ENCODE results near the gene POLD3. TPM values are rescaled to one million over a fixed set of nuclear protein-coding genes. Genes with fewer than 3 reads are reported as not detected.
A peak's percentile ranks its signal among the peaks of the same experiment; 100 is the strongest.

Gene POLD3
- total RNA-seq, 1 experiment from 2014 or later: 18.9 TPM

- Histone ChIP-seq H3K36me3 (ENCODE audit: control insufficient read depth in 1 of 2, insufficient read depth in 2 of 2, low read length in 2 of 2) (peaks cover 2 to 24% of the 10 kb centered on the region in 2 experiments; a peak in 1 of 4 replicates), H3K9me2 (ENCODE audit: insufficient read depth) (no peaks in the 10 kb centered on the region), H3K27me3 (ENCODE audit: insufficient read depth, low read length) (no peaks in the 10 kb centered on the region), H2AFZ (ENCODE audit: low read depth, low read length, poor library complexity, severe bottlenecking) (no peak overlapping the region), H3K9ac (ENCODE audit: low read length) (no peak overlapping the region), H3K27ac (ENCODE audit: low read depth, low read length) (peak overlapping the region; percentile 33; the same call in 1 of the 2 replicates), H3K79me2 (ENCODE audit: insufficient read depth, low read length) (no peaks in the 10 kb centered on the region), H3K9me3 (ENCODE audit: control insufficient read depth in 1 of 2, insufficient read depth in 1 of 2, low read depth in 1 of 2, low read length in 2 of 2) (no peaks in the 10 kb centered on the region), H4K20me1 (ENCODE audit: insufficient read depth) (0 out of 2 replicates have a peak, but pooled peaks cover 2% of the 10 kb centered on the region), H3K4me2 (ENCODE audit: low read length) (peak overlapping the region; percentile 44), H3K4me1 (ENCODE audit: control insufficient read depth in 1 of 2, insufficient read depth in 2 of 2, low read length in 2 of 2) (peaks cover 47 to 64% of the 10 kb centered on the region in 2 experiments), H3K4me3 (replicated peaks in 1 of 2; ENCODE audit: low read depth in 1 of 2, low read length in 2 of 2) (no peak overlapping the region)
- BruUV-seq (replicated peaks): no TSS peak
- ATAC-seq (no peak), DNase-seq (ENCODE audit: low read depth, low spot score) (no peak)
- intact Hi-C loops (cut with micrococcal nuclease): loop anchor here (5.0 kb wide), 1 partner anchor 104 kb away; no protein-coding TSS in a partner anchor
- CTCF ChIA-PET: interaction anchor here (0.8 to 3.5 kb wide), 3 partner anchors 10 to 93 kb away, joined by 4 to 10 read pairs (median 5); no protein-coding TSS in a partner anchor
- RAD21 ChIA-PET (ENCODE audit: low non-redundant PET in 1 of 2, low total read pairs in 2 of 2, uncharacterized antibody in 2 of 2, unreplicated experiment in 2 of 2): no interaction called here
- POLR2A ChIA-PET: no interaction called here
- no peak for TF ChIP-seq JUND (IDR thresholded peaks at IDR 0.05)
- no peak for TF ChIP-seq CEBPB (IDR thresholded peaks at IDR 0.05; ENCODE audit: low read depth)
- TF ChIP-seq ZFX (IDR thresholded peaks at IDR 0.05): no peak
- TF ChIP-seq MAX (IDR thresholded peaks at IDR 0.05): no peak
- no peak for TF ChIP-seq EZH2 (IDR thresholded peaks at IDR 0.05)
- no peak for TF ChIP-seq ELF1 (IDR thresholded peaks at IDR 0.05; ENCODE audit: borderline replicate concordance, low read depth)
- TF ChIP-seq SP1 (IDR thresholded peaks at IDR 0.05; ENCODE audit: low read depth): no peak
- no peak for TF ChIP-seq SIN3A (IDR thresholded peaks at IDR 0.05; ENCODE audit: low read depth)
- TF ChIP-seq YY1 (IDR thresholded peaks at IDR 0.05; ENCODE audit: extremely low read depth, insufficient replicate concordance, low read depth, low read length): no peak
- TF ChIP-seq CBX3 (IDR thresholded peaks at IDR 0.05; ENCODE audit: low read depth): no peak
- no peak for TF ChIP-seq ZNF274 (IDR thresholded peaks at IDR 0.05; ENCODE audit: low read depth, low read length)
- TF ChIP-seq EGR1 (IDR thresholded peaks at IDR 0.05; ENCODE audit: low read depth): no peak
These were observed 41.3 kb downstream of the POLD3 start for GRCh38 chr11:74633406-74634393.
